ENCODE measurements around the gene TIMM9.

DNA sequence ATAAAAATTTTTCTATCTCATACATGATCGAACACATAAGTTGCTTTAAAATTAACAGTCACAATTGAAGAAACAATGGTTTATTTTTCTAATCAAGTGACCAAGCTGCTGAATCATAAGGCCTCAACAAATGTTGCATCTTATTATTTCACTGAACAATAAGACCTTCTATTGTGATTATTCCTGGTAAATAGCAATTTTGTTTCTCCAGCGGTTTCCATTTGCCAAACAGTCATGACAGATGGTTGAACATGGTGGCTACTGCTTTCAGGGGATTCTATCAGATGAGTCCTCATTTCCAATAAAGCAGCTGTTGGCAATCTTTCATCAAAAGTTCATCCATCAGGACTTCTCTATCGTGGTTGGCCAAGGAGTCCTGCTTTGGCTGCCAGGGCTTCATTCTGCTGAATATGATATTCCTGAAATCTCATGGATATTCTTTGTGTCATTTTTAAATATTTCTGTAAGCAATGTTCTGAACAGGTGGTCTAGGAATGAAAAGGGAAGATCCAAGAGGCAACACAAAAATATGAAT, 18.6 kb downstream of the TIMM9 start:
- TF ChIP-seq, protein P1, sequence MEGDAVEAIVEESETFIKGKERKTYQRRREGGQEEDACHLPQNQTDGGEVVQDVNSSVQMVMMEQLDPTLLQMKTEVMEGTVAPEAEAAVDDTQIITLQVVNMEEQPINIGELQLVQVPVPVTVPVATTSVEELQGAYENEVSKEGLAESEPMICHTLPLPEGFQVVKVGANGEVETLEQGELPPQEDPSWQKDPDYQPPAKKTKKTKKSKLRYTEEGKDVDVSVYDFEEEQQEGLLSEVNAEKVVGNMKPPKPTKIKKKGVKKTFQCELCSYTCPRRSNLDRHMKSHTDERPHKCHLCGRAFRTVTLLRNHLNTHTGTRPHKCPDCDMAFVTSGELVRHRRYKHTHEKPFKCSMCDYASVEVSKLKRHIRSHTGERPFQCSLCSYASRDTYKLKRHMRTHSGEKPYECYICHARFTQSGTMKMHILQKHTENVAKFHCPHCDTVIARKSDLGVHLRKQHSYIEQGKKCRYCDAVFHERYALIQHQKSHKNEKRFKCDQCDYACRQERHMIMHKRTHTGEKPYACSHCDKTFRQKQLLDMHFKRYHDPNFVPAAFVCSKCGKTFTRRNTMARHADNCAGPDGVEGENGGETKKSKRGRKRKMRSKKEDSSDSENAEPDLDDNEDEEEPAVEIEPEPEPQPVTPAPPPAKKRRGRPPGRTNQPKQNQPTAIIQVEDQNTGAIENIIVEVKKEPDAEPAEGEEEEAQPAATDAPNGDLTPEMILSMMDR (conservative IDR thresholded peaks at IDR 0.05) = no peak
- TF ChIP-seq ZFX (IDR thresholded peaks at IDR 0.05) = no peak

All from C4-2B (cell line).